Measurements from ENCODE around the gene BAZ2A.

- TF ChIP-seq CTCF (conservative IDR thresholded peaks at IDR 0.05; ENCODE audit: low read length) (no peak), EZH2phosphoT487 (IDR thresholded peaks at IDR 0.05; ENCODE audit: borderline replicate concordance, low read depth, low read length) (no peak)
Observed at GRCh38 chr12:56589783-56590182, 40.3 kb downstream of the BAZ2A start.
